Ishikawa (cell line): ENCODE results near the gene DNASE1L2.

Experiments used
- CEBPB ChIP-seq: IDR thresholded peaks from 2 replicates; pipeline ENCODE4 v1.6.1; 2012
- CREB1 ChIP-seq: IDR thresholded peaks from 2 replicates; pipeline ENCODE4 v1.6.1; 2012; ENCODE audit warnings: low read depth
- EGR1 ChIP-seq: IDR thresholded peaks from 2 replicates; pipeline ENCODE4 v1.6.1; 2012
- EP300 ChIP-seq: IDR thresholded peaks from 2 replicates; pipeline ENCODE4 v1.6.1; 2012; ENCODE audit warnings: borderline replicate concordance
- FOXM1 ChIP-seq: IDR thresholded peaks from 2 replicates; pipeline ENCODE4 v1.6.1; 2012; ENCODE audit warnings: low read depth, borderline replicate concordance
- MAX ChIP-seq: IDR thresholded peaks from 2 replicates; pipeline ENCODE4 v1.6.1; 2012
- NFIC ChIP-seq: IDR thresholded peaks from 2 replicates; pipeline ENCODE4 v1.6.1; 2012
- RAD21 ChIP-seq: IDR thresholded peaks from 2 replicates; pipeline ENCODE4 v1.6.1; 2012; ENCODE audit warnings: low read depth
- REST ChIP-seq: IDR thresholded peaks from 2 replicates; pipeline ENCODE4 v1.6.1; 2012; ENCODE audit warnings: low read depth, mild to moderate bottlenecking
- TAF1 ChIP-seq: IDR thresholded peaks from 2 replicates; pipeline ENCODE4 v1.6.1; 2012; ENCODE audit warnings: low read depth, mild to moderate bottlenecking
- TCF12 ChIP-seq: IDR thresholded peaks from 2 replicates; pipeline ENCODE4 v1.6.1; 2012; ENCODE audit warnings: low read depth
- TEAD4 ChIP-seq: IDR thresholded peaks from 2 replicates; pipeline ENCODE4 v1.6.1; 2012
- USF1 ChIP-seq: IDR thresholded peaks from 2 replicates; pipeline ENCODE4 v1.6.1; 2012
- YY1 ChIP-seq: IDR thresholded peaks from 2 replicates; pipeline ENCODE4 v1.6.1; 2012; ENCODE audit warnings: low read depth
- ZBTB7A ChIP-seq: IDR thresholded peaks from 2 replicates; pipeline ENCODE4 v1.6.1; 2012; ENCODE audit warnings: low read depth

The DNASE1L2 gene

GRCh38 chr16:2208772-2209171, 27.5 kb upstream of the DNASE1L2 start:
- TF ChIP-seq TEAD4: no peak
- no peak for TF ChIP-seq FOXM1
- TF ChIP-seq TAF1: no peak
- no peak for TF ChIP-seq ZBTB7A
- TF ChIP-seq CEBPB: no peak
- no peak for TF ChIP-seq MAX

GRCh38 chr16:2209258-2210008, 26.8 kb upstream of the DNASE1L2 start:
- TF ChIP-seq NFIC (no peak), TCF12 (no peak), TEAD4 (no peak), MAX (no peak), YY1 (no peak), EGR1 (no peak), CREB1 (no peak), ZBTB7A (no peak)

GRCh38 chr16:2210009-2210332, 26.3 kb upstream of the DNASE1L2 start:
- TF ChIP-seq TCF12: no peak
- TF ChIP-seq REST: no peak
- no peak for TF ChIP-seq ZBTB7A
- TF ChIP-seq CREB1: no peak
- TF ChIP-seq TAF1: no peak
- TF ChIP-seq FOXM1: no peak
- no peak for TF ChIP-seq TEAD4
- TF ChIP-seq RAD21: no peak

DNA sequence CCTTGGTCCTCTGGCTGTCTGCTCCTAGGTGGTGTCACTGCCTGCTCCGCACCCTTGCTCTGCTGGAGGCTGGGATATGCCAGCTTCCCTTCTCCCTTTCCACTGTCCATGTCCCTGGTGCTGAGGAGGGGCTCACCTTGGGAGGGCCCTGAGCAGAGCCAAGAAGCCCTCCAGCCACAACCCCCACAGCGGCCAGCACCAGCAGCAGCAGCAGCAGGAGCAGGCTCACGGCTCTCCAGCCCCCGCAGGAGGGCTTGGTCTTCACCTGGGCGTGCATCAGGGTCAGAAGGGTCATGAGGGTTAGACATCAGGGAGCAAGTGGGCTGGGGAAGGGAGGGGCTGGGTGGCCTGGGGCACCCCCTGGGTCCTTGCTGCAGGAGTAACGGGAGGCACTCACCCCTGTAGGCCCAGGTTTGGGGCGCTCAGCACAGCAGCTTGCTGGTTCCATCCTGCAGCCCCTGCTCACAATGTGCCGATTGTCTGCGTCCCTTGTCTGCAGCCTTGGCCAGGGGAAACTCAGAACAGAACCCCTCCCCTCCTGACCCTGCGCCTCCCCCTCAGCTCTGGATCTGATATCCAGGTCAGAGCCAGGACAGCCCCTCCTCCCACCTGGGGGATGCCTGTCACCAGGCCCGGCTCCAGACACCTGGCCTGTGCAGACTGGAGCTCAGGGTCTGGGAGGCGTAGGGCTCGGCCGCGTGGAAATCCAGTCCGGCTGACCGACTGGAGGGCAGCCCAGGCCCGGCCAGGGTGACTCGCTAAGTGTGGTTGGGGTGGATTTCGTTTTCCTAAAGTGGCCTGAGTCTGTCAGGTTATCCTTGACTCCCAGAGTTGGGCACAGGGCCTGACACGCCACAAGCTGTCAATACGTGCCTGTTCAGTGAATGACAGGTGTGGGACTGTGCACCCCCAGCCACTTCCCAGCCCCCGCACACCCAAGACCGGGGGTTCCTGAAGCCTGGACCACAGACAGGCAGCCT, 25.6 kb upstream of the DNASE1L2 start, which contains the start of gene BRICD5:
BRICD5 (minus strand) TSS at position 478 of the 980 bp plus-strand sequence; CDS start at position 448, 30 bp downstream.
- TF ChIP-seq USF1: no peak
- TF ChIP-seq NFIC: no peak
- TF ChIP-seq TAF1: no peak
- TF ChIP-seq FOXM1: no peak
- TF ChIP-seq TCF12: no peak
- no peak for TF ChIP-seq EGR1
- no peak for TF ChIP-seq YY1

GRCh38 chr16:2211923-2212347, 24.3 kb upstream of the DNASE1L2 start:
- TF ChIP-seq ZBTB7A: no peak
- TF ChIP-seq CREB1: no peak
- TF ChIP-seq TAF1: no peak
- no peak for TF ChIP-seq FOXM1
- TF ChIP-seq YY1: no peak
- no peak for TF ChIP-seq TEAD4
- no peak for TF ChIP-seq REST
- TF ChIP-seq EGR1: no peak
- TF ChIP-seq USF1: no peak
- no peak for TF ChIP-seq RAD21
- TF ChIP-seq EP300: no peak
- TF ChIP-seq MAX: no peak
- no peak for TF ChIP-seq TCF12
- no peak for TF ChIP-seq NFIC
- TF ChIP-seq CEBPB: no peak
